GM12892 (cell line): ENCODE results near the gene FAF1.

Source experiments
- POLR2AphosphoS5 ChIP-seq: IDR thresholded peaks from 2 replicates; pipeline ENCODE4 v1.6.1; 2011; ENCODE audit warnings: low read depth, low read length, control low read depth
- TAF1 ChIP-seq: IDR thresholded peaks from 2 replicates; pipeline ENCODE4 v1.6.1; 2011; ENCODE audit warnings: low read depth, mild to moderate bottlenecking, control low read depth, low read length, borderline replicate concordance

DNA sequence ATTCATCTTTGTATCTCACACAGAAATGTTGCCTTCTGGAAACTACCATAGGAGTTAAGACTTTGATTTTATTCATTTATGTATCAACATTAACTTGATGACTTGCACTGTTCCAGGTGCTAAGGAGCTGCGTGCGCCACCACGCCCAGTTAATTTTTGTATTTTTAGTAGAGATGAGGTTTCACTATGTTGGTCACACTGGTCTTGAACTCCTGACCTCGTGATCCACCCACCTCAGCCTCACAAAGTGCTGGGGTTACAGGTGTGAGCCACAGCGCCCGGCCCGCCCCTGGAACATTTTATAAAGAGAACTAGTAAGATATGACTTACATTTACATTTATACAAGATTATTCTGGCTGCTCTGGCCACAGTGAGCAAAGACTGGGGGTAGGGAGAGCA lies 252.2 kb downstream of the FAF1 start:
- TF ChIP-seq TAF1 = no peak
- no peak for TF ChIP-seq POLR2AphosphoS5
